Central memory CD8-positive, alpha-beta T cell (primary cell): ENCODE data around the gene TMEM132D.

Experiments
- ATAC-seq: fragments of 150-1000 bp; cut with Tn5 transposase; replicated peaks from 2 replicates; pipeline ENCODE4 v1.10.0; 2022; ENCODE audit warnings: mild to moderate bottlenecking, moderate FRiP score, moderate number of reproducible peaks; ENCODE audit not compliant: poor library complexity, severe bottlenecking; ENCODE audit errors: extremely low read depth
- DNase-seq, 2 donors: peaks; one replicate each; pipeline ENCODE4 v3.0.0; 2021; ENCODE audit warnings: low spot score in 2 of 2
- H3K27ac Mint-ChIP-seq: one replicate; pipeline ENCODE4 v1.8.0; 2022; ENCODE audit warnings: low read depth, mild to moderate bottlenecking, moderate library complexity, mixed read lengths
- H3K27me3 Mint-ChIP-seq: one replicate; pipeline ENCODE4 v1.8.0; 2022; ENCODE audit warnings: mixed read lengths
- H3K36me3 Mint-ChIP-seq: one replicate; pipeline ENCODE4 v1.8.0; 2022; ENCODE audit warnings: mild to moderate bottlenecking, moderate library complexity, mixed read lengths; ENCODE audit not compliant: insufficient read depth
- H3K4me1 Mint-ChIP-seq: one replicate; pipeline ENCODE4 v1.8.0; 2022; ENCODE audit warnings: mixed read lengths
- H3K4me3 Mint-ChIP-seq: one replicate; pipeline ENCODE4 v1.8.0; 2022; ENCODE audit warnings: mild to moderate bottlenecking, moderate library complexity, mixed read lengths
- H3K9me3 Mint-ChIP-seq: one replicate; pipeline ENCODE4 v1.8.0; 2022; ENCODE audit warnings: mixed read lengths

Gene TMEM132D

DNA sequence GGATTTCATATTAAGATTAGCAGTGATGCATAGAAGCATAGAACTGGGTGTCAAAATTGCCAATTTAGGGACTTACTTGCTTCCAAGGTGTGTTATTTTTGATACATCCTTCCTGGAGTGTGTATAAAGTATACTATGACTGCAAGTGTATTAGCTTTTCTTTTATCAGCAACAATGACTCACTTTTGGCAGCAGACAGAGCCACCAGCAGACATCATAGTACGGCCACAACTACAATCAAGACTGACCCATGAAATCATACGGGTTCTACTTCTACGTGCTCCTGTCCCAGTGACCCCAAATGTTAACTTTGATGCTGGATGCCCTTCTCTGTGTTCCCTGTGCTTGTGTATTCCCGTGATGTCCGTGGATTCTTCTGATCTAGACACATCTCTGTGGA is 443.9 kb downstream of the TMEM132D start:
- Mint-ChIP-seq H3K36me3 (no peaks in the 10 kb centered on the region), H3K4me1 (no peaks in the 10 kb centered on the region), H3K27ac (no peak overlapping the region), H3K27me3 (peaks cover 2% of the 10 kb centered on the region), H3K4me3 (no peak overlapping the region), H3K9me3 (no peaks in the 10 kb centered on the region)
- ATAC-seq = no peak
- no peak for DNase-seq

DNA sequence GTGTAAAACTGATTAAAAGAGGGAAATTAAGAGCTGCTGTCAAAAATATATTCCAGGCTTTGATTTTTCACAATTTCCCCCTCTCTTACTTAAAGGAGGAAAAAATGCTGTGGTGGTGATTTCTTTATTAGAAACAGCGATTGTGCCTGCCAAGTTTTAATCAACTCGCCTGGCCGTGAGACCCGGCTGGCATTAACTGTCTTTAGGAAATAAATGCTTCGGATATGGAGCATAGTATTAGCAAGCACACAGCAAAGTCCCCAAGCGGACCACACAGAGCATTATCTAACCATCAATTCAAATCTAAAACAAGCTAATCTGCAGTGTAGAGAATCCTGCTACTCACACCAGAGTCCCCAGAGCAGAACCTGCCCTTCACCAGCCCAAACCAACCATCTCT is 457.1 kb downstream of the TMEM132D start:
- H3K27me3 Mint-ChIP-seq = peaks cover 15% of the 10 kb centered on the region
- DNase-seq (no peak), ATAC-seq (no peak)
- no peak overlapping the region for H3K27ac Mint-ChIP-seq
- H3K4me3 Mint-ChIP-seq = no peak overlapping the region
- H3K9me3 Mint-ChIP-seq = no peaks in the 10 kb centered on the region
- no peaks in the 10 kb centered on the region for H3K36me3 Mint-ChIP-seq
- H3K4me1 Mint-ChIP-seq = no peaks in the 10 kb centered on the region

DNA sequence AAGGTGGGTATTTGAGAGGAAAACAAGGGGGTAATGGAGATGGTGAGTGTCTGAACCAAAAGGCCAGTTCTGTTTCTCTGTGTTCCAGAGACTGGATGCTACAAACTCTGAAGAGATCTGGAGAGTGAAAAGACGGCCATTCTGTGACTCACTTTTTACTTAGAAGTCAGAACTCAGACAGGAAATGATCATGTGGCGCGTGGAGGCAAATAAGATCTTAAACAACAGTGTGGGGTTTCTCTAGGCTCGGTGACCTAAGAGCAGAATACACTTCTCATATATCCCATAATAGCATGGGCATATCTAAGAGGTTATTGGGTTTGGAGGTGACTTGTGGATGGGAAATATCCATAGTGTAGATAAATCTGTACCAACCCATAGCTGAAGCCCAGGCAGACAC is 463.5 kb downstream of the TMEM132D start:
- DNase-seq (no peak), ATAC-seq (no peak)
- Mint-ChIP-seq H3K36me3 (no peaks in the 10 kb centered on the region), H3K4me3 (no peak overlapping the region), H3K27me3 (no peaks in the 10 kb centered on the region), H3K4me1 (no peaks in the 10 kb centered on the region), H3K27ac (no peak overlapping the region), H3K9me3 (no peaks in the 10 kb centered on the region)

DNA sequence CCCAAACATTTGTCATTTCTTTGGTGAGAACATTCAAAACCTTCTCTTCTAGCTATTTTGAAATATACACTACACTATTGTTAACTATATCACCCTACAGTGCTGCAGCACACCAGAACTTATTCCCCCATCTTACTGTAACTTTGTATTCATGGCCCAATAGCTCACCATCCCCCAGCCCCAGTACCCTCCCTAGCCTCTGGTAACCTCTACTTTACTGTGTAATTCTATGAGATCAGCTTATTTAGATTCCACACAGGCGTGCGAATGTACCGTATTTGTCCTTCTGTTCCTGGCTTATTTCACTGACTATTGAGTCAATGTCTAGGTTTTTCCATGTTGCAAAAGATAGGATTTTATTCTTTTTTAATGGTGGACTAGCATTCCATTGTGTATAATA is 469.0 kb downstream of the TMEM132D start:
- DNase-seq (no peak), ATAC-seq (no peak)
- peaks cover 10% of the 10 kb centered on the region for H3K9me3 Mint-ChIP-seq
- no peak overlapping the region for H3K27ac Mint-ChIP-seq
- no peak overlapping the region for H3K4me3 Mint-ChIP-seq
- no peaks in the 10 kb centered on the region for H3K27me3 Mint-ChIP-seq
- no peaks in the 10 kb centered on the region for H3K4me1 Mint-ChIP-seq
- H3K36me3 Mint-ChIP-seq = no peaks in the 10 kb centered on the region

DNA sequence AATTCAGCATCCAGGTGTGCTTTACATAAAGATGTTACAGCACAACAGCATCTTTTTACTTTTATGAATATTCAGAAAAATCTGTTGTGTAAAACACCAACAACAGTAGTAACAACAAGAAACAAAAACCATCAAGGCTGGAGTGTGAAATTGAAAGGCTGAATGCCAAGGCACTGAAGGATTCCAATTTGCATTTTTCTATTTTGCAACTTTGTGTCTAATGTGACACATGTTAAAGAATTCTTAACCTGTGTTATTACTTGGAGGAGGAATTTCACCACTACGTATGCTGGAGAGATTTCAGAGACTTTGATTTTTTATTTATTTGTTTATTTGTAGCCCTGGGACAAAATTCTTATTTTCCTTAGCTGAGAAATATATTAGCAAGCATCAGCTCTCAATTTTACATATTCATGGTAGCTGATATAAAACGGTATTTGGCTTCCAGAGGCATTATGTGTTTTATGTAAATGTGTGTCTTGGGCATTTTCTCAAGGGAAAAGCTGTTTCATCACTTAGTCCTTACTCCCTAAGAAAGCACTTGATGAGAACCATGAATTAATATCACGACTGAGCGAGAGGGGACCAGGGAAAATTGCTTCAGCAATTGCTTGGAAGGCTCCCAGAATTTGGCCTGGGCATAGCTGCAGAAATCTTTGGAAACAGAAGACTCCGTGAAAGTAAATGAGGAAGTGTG is 475.4 kb downstream of the TMEM132D start:
- no peaks in the 10 kb centered on the region for H3K27me3 Mint-ChIP-seq
- peaks cover 14% of the 10 kb centered on the region for H3K9me3 Mint-ChIP-seq
- no peaks in the 10 kb centered on the region for H3K4me1 Mint-ChIP-seq
- DNase-seq (no peak), ATAC-seq (no peak)
- no peak overlapping the region for H3K27ac Mint-ChIP-seq
- H3K4me3 Mint-ChIP-seq = no peak overlapping the region
- H3K36me3 Mint-ChIP-seq = no peaks in the 10 kb centered on the region

DNA sequence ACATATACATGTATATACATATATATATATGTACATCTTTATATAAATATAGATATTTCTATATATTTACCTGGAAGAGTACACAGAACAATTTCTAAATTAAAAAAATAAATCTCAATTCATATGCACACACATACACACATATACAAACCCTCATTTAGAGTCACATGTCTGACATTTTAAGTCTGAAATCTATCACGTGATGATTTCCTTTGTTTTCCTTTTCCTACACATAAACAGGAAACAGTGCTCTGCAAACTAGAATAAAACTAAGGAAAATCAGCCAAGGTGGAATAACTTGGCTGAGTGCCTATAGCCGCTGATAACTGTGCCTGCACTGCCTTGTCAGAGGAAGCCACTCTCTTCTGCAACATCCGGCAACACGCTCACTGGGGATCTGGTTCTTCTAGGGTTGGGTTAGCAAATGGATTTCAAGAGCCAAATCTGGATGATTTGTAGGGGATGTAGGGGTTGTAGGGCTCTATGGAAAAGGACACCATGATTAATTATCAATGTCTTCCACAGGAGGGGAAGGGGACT is 480.7 kb downstream of the TMEM132D start:
- Mint-ChIP-seq H3K27me3 (no peaks in the 10 kb centered on the region), H3K27ac (no peak overlapping the region), H3K36me3 (peaks cover 2% of the 10 kb centered on the region), H3K9me3 (peaks cover 8% of the 10 kb centered on the region), H3K4me1 (no peaks in the 10 kb centered on the region), H3K4me3 (no peak overlapping the region)
- no peak for ATAC-seq
- no peak for DNase-seq

DNA sequence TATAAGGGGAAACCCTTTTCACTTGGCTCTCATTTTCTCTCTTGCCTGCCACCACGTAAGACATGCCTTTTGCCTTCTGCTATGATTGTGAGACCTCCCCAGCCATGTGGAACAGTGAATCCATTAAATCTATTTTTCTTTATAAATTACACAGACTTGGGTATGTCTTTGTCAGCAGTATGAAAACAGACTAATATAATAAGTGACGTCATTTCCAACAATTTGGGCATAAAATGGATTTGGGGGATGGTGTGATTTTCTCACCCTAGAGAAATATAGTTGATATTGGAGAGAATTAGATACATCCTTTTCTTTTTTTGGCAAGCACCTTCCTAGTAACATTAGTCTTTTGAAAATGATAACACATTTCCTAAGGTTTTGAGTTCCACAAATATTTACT is 490.5 kb downstream of the TMEM132D start:
- H3K27me3 Mint-ChIP-seq = no peaks in the 10 kb centered on the region
- DNase-seq = no peak
- ATAC-seq = no peak
- no peak overlapping the region for H3K27ac Mint-ChIP-seq
- H3K4me1 Mint-ChIP-seq = no peaks in the 10 kb centered on the region
- no peaks in the 10 kb centered on the region for H3K36me3 Mint-ChIP-seq
- peaks cover 12% of the 10 kb centered on the region for H3K9me3 Mint-ChIP-seq
- H3K4me3 Mint-ChIP-seq = no peak overlapping the region

DNA sequence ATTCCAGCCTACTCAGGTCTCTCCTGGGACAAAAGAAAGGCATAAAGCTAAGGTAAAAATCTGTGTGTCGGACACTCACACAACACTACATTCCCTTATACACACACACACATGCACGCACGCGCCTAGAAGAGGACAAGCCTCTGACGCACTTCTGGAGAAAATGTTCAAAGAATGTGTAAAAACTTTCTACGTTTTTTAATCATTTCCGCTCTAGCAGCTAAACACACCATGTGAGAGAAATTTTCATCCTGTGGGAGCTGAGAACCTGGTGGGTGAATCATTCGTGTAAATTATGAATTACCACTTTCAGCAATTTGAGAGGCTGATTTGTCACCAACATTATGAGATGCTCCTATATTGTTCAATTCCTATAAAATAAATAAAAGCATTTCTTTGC is 494.5 kb downstream of the TMEM132D start:
- peaks cover under 1% of the 10 kb centered on the region for H3K27me3 Mint-ChIP-seq
- no peaks in the 10 kb centered on the region for H3K4me1 Mint-ChIP-seq
- H3K27ac Mint-ChIP-seq = no peak overlapping the region
- ATAC-seq = no peak
- no peak for DNase-seq
- H3K9me3 Mint-ChIP-seq = no peaks in the 10 kb centered on the region
- H3K36me3 Mint-ChIP-seq = no peaks in the 10 kb centered on the region
- no peak overlapping the region for H3K4me3 Mint-ChIP-seq

DNA sequence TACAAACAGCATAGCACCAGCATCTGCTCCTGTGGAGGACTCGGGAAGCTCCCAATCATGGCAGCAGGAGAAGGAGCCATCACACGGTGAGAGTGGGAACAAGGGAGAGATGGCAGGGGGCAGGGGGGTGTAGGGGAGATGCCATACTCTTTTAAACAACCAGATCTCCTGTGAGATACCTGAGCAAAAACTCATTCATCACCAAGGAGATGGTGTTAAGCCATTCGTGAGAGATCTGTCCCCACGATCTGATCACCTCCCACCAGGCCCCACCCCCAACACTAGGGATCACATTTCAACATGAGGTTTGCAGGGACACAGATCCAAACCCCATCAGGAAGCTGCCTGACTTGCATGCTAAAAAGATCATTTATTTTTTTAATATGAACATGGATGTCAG is 499.3 kb downstream of the TMEM132D start:
- peaks cover 7% of the 10 kb centered on the region for H3K9me3 Mint-ChIP-seq
- ATAC-seq (no peak), DNase-seq (no peak)
- no peak overlapping the region for H3K27ac Mint-ChIP-seq
- no peaks in the 10 kb centered on the region for H3K4me1 Mint-ChIP-seq
- peaks cover 13% of the 10 kb centered on the region for H3K27me3 Mint-ChIP-seq
- no peak overlapping the region for H3K4me3 Mint-ChIP-seq
- H3K36me3 Mint-ChIP-seq = no peaks in the 10 kb centered on the region

DNA sequence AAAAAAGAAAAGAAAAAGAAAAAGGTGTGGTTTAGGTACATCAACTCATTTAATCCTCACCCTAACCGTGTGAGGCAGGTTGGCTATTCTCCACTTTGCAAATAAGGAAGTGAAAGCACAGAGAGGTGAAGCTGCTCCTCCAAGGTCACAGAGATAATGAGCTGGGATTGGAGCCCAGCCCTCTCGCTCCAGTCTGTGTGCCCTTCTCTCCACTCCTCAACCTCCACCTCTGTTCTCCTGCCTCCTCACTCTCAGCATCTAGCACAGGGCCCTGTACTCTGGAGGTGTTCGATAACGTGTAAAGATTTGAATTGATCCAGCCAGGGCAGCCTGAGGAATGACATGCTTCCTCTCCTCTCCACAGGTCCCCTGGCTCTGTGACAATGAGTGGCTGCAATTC is 502.3 kb downstream of the TMEM132D start:
- H3K4me3 Mint-ChIP-seq = no peak overlapping the region
- H3K27ac Mint-ChIP-seq = no peak overlapping the region
- no peaks in the 10 kb centered on the region for H3K36me3 Mint-ChIP-seq
- H3K27me3 Mint-ChIP-seq = peaks cover 13% of the 10 kb centered on the region
- ATAC-seq (no peak), DNase-seq (no peak)
- no peaks in the 10 kb centered on the region for H3K4me1 Mint-ChIP-seq
- peaks cover 13% of the 10 kb centered on the region for H3K9me3 Mint-ChIP-seq

DNA sequence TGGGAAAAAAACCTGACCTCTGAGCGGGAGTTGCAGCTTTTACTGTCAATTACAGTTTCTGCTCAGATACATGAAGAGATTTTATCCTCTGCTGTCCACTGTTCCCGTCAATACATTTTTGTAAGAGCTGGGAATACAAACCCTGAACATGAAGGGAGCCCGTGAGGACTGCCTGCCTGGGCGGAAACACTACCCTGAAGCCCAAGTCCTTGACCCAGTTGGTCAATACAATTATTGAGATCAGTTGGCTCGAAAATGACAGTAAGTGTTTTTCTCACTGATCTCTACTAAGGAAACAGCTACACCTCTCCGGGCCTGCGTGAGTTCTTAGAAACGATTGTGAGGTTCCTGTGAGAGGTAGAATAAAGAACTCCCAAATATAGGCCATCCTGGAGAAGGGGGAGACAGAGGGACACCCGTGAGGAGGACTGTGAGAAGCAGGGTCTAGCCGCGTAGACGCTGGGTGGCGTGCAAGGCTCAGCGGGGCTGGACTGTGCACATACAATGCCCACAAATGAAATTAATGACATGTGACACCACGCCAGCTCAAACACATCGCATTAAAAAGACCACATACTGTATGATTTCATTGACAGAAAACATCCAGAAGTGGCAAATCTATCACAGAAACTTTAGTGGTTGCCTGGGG is 509.5 kb downstream of the TMEM132D start:
- Mint-ChIP-seq H3K36me3 (no peaks in the 10 kb centered on the region), H3K9me3 (peaks cover 4% of the 10 kb centered on the region), H3K27me3 (no peaks in the 10 kb centered on the region), H3K4me1 (no peaks in the 10 kb centered on the region), H3K27ac (no peak overlapping the region), H3K4me3 (no peak overlapping the region)
- ATAC-seq = no peak
- DNase-seq = no peak

DNA sequence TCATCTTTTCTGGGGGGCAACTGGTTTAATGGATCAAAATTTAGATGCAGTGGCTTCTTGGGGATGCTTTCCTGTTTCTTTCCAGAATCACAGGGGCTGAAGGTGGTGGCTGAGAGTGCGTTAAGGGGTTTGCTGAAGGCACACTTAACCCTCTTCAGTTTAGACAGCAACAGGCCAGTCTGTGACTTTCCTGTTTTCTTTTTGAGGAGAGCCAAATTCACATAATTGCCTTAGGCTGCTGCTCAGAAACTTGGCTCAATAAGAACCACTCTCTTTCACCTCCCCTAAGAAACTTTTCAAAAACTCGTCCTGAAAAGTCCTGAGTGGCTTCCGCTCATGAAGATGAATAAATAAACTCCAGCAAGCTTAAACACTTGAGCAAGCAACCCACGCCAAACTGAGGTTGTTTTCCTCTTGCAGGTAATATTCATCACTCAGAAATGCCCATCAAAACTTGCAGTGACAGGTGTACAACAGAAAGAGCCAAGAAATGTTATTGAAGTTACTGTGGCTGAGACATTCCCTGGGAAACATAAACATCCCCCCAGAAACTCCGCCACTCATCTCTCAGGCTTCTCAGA is 510.4 kb downstream of the TMEM132D start:
- ATAC-seq (no peak), DNase-seq (no peak)
- Mint-ChIP-seq H3K9me3 (no peaks in the 10 kb centered on the region), H3K27ac (no peak overlapping the region), H3K4me1 (no peaks in the 10 kb centered on the region), H3K36me3 (no peaks in the 10 kb centered on the region), H3K4me3 (no peak overlapping the region), H3K27me3 (no peaks in the 10 kb centered on the region)

DNA sequence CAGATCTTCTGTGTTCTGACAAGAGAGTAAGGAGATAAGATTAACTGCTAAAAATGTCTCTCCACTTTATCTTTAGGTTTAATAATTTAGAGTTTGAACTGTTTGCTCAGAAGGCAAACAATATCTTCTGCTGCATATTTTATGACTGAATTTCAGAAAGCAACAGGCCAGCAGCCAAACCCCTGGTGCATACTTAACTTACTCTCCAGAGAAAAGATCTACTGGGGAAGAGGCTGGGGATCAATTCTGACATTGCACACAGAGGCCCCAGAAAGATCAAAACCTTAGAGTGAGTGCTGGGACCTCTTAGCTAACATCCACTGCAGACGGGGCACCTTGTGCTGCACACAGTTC is 518.2 kb downstream of the TMEM132D start:
- DNase-seq (no peak), ATAC-seq (no peak)
- no peaks in the 10 kb centered on the region for H3K36me3 Mint-ChIP-seq
- no peaks in the 10 kb centered on the region for H3K9me3 Mint-ChIP-seq
- peaks cover 11% of the 10 kb centered on the region for H3K27me3 Mint-ChIP-seq
- H3K4me1 Mint-ChIP-seq = no peaks in the 10 kb centered on the region
- H3K27ac Mint-ChIP-seq = no peak overlapping the region
- H3K4me3 Mint-ChIP-seq = no peak overlapping the region
